Stimulated activated CD4-positive, alpha-beta T cell treated with anti-CD3 and anti-CD28 coated beads, Interleukin-1b, Interleukin-23, amount 100 ng/mL, for 24 hours (primary cell): Measurements from ENCODE around the gene STK10.

ENCODE experiments used
- DNase-seq, 4 experiments: peaks; one replicate each; pipeline ENCODE4 v3.0.0-alpha.2; 2020; ENCODE audit warnings: low read depth in 4 of 4, low spot score in 1 of 4

Gene STK10

DNA sequence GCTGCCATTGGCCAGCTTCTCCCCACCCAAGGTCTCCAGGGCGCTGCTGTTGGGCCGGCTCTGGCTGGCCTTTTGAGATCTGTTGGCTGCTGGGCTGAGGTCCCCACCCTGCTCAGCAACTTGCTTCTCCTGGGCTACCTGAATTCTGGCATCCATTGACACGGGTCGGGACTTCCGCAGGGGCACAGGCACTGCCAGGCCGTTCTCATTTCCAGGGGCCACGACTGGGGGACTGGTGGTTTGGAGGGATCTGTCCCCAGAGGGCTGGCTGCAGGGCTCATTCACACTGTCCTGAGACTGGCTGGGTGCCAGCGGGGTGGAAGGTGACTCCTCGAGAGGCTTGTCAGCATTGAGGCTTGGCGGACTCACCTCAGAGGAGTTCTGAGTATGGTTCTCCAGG is 94.5 kb downstream of the STK10 start:
- DNase-seq, result no peak

DNA sequence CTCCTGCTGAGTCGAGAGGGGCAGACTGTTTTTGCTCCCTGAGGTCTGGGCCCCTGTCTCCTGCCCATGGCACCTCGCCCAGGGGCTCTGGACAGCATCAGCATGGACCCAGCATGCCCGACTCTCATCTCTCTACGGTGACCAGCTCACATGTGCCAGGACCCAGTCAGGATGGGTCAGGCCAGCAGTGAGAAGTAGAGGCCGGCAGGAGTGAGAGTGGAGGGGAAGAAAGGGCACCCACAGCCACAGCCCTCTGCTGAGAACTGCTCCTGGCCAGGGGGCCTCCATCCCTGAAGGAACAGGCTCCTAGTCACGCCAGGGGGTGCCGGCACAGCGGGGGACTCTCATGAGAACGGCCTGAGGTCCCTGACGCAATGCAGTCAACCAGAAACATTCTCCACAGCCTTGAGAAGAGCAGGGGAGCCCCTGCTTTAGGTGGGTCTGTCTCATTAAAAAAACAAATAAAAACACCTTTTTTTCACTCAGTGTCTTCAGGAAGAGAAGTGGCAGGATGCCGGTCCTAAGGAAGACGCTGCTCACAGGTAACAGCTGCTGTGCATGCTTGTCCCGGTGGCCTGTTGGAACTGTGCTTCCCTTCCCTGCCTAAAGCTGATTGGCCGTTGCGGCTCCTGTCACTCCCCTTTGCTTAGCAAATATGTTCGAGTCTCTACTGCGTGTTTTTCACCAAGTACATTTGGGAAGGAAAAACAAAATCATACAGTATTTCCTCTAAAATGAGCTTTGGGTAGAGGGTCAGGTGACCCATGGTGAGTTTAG is 95.9 kb downstream of the STK10 start:
- no peak for DNase-seq

DNA sequence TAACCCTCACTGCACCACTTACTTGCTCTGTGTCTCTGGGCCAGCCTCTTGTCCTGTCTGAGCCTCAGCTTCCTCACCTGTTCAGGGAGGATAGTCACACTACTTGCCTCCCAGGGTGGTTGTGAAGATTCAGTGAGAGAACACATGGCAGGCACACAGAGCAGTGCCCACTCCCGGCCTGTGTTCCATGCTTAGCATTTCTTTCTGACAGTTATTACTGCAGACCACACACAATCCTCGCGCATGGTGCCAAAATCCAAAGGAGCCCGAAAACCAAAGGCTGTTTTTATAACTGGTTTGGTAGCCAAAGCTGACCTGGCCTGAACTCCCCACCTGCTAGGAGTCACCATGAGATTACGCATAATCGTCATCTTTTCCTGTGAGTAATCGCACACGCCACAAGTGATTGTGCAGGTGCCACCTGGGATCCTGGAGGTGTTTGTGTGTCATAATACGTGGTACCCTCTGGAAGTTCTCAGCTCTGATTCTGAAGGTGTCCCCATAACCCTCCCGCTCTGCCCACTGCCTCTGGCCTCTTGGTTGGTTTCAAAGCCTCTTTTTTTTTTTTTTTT is 97.0 kb downstream of the STK10 start:
- DNase-seq, result no peak

GRCh38 chr5:172089298-172090117 is 98.5 kb downstream of the STK10 start:
- DNase-seq, result no peak

DNA sequence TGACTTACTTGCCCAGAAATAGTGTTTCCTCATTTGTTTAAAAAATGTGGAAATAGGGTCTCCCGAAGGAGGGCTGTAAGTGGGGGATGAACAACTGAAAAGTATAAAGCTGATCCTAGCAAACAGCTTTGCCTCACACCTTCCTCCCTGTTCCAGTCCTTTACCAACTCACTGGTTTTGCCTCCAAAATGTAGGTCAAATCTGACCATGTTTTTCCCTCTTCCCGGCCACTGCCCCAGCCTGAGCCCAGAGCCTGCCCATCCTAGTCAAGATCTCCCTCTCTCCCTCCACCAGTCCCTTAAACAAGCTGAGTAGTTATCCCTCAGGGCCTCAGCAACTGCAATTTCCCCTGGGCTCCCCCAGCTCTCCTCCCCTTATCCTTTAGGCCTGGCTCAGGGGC is 99.2 kb downstream of the STK10 start:
- no peak for DNase-seq

GRCh38 chr5:172086194-172086975 is 101.6 kb downstream of the STK10 start:
- no peak for DNase-seq

DNA sequence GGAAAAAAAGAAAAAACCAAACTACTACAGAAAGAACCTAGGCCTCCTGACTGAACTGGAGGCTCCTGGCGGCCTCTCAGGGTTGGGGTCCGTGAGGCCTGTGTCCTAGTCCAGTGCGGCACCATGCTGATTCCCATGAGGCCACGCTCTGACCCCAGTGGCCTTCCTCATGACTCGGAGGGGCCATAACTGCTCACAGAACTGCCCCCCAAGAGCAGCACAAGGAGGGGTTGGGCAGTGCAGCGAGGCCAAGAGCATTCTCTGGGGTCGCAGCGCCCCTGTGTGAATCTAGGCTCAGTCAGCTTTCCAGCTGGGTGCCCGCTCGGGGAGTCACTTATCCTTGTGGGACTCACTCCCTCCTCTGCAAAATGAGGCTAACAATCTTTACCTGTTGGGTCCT is 102.3 kb downstream of the STK10 start:
- DNase-seq, result no peak

GRCh38 chr5:172082180-172082579 is 105.8 kb downstream of the STK10 start:
- no peak for DNase-seq

GRCh38 chr5:172079876-172080275 is 108.1 kb downstream of the STK10 start:
- no peak for DNase-seq

- no peak for DNase-seq
These were observed 109.2 kb downstream of the STK10 start for GRCh38 chr5:172078726-172079345.

- DNase-seq, result no peak
These were observed 110.2 kb downstream of the STK10 start for GRCh38 chr5:172077664-172078425.

DNA sequence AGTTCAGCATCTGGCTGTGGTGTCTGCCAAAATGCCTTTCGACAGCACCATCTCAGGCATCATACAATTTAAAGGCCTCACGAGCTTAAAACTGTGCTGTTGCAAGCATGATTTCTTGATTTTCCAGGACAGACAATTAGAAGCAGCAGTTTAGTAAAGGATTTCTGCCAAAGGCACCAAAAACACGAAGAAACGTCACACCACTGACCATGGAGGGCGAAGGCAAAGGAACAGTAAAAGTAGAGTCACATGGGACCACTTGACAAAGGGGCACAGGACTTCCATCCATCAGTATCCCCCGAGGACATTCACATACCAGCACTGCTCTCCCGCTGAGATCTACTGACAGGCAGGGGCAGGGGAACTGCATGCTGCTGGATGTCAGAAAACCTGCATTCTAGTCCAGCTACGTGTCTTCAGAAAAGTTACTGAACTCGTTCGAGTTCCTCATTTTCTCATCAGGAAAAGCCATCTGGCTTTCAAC is 111.2 kb downstream of the STK10 start:
- DNase-seq, result no peak

DNA sequence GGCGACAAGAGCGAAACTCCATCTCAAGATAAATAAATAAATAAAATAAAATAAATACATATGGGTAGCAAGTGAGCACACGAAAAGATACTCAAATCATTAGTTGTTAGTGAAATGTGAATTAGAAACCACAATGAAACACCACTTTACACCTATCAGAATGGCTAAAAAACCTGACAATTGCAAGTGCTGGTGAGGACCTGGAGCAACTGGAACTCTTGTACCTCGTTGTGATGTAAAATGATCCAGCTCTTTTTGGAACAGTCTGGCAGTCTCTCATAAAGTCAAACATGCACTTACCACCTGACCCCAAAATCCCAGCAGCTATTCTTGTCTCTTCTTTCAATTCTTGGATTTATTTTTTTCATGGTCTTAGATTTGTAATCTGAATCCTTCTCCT is 112.4 kb downstream of the STK10 start:
- DNase-seq, result no peak

GRCh38 chr5:172074896-172075295 is 113.1 kb downstream of the STK10 start:
- no peak for DNase-seq

- no peak for DNase-seq
These were observed 116.6 kb downstream of the STK10 start for GRCh38 chr5:172071309-172071875.

DNA sequence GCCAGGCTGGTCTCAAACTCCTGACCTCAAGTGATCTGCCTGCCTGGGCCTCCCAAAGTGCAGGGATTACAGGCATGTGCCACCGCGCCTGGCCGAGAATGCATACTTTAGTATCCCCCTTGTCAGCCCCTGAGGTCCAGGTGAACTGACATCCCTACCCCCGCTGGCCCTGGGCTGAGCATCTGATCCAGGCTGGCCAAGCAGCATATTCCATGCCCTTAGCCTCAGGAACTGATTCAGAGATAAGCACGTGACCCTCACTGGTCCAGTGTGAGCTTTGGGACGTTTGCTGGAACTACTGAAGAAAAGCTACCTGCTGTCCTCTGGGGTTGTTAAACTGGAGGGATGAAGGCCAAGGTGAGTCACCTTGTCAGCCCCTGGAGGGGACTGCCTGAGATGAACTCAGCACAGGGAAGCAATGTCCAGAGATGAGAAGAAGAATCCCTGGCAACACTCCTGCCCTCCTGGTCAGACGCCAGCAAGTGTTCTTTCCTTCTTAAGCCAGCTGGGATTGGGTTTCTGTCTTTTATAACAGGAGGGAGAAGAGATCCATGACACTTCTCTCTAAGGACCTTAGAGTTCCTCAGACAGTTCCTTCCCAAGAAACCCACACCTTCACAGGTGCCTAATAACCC is 122.5 kb downstream of the STK10 start:
- no peak for DNase-seq

DNA sequence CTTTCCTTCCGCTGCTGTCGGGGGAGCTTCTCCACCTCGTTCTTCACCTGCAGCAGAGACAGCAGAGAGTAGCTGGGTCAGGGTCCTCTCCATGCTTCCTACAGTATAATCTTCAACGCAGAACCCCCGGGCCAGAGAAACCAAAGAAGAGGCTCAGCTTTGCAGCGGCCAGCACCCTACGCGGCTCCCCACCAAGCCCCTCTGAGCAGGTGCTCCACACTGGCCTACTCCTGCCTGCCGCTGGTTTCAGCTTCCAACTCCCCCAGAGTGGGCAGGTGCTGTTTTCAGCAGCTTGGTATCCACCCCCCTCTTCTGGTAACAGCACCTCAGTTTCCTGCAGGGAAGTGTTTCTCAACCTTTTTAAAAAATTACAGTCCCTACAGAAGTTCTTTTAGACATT is 123.3 kb downstream of the STK10 start:
- no peak for DNase-seq

DNA sequence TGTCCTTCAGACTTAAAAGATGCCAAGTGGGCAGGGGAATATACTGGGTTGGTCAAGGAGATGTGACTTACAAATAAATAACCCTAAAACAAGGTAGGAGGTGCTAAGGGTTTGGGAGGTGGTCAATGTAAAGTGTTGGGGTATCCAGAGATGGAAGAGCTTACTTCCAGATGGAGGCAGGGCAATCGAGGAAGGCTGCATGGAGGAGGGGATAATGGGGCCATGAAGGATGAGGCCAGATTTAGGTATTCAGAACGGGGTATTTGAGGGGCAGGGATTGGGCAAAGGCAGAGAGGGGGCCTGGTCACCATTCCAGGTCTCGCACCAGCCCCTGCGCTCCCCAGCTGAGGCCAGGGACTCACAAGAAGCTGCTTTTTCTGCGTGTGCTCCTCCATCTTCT is 123.7 kb downstream of the STK10 start:
- no peak for DNase-seq
